Hepatocyte (in vitro differentiated cells): Measurements from ENCODE around the gene GET3.

ENCODE experiments used
- CTCF ChIP-seq: fragments of 200-600 bp; sonication (generic); IDR thresholded peaks from 2 replicates; pipeline ENCODE4 v1.5.1; 2016; ENCODE audit warnings: antibody characterized with exemption, mild to moderate bottlenecking; ENCODE audit not compliant: poor library complexity
- EZH2 ChIP-seq: fragments of 200-600 bp; sonication (generic); IDR thresholded peaks from 2 replicates; pipeline ENCODE4 v1.6.1; 2016; ENCODE audit warnings: antibody characterized with exemption, mild to moderate bottlenecking, borderline replicate concordance

GRCh38 chr19:12786952-12787351, 49.7 kb downstream of the GET3 start:
- TF ChIP-seq CTCF (no peak), EZH2 (no peak)
